DND-41 (cell line): Measurements from ENCODE around the gene PHACTR1.

ENCODE experiments used
- CTCF ChIP-seq: IDR thresholded peaks from 2 replicates; pipeline ENCODE4 v1.5.1; 2012; ENCODE audit warnings: borderline replicate concordance, low read length, moderate library complexity, mild to moderate bottlenecking; ENCODE audit not compliant: poor library complexity, severe bottlenecking; ENCODE audit errors: extremely low read depth
- EZH2 ChIP-seq: IDR thresholded peaks from 3 replicates; pipeline ENCODE4 v1.6.1; 2012; ENCODE audit warnings: borderline replicate concordance, low read depth, mild to moderate bottlenecking, moderate library complexity, low read length, inconsistent platforms; ENCODE audit not compliant: severe bottlenecking

- TF ChIP-seq EZH2 (no peak), CTCF (no peak)
These were observed 364.6 kb downstream of the PHACTR1 start for GRCh38 chr6:13081189-13081563.
